GM19240 (cell line): Measurements from ENCODE around the gene NPAS4.
A peak's percentile ranks its signal among the peaks of the same experiment; 100 is the strongest.
"Not testable (repeated sequence)": the region's sequence is repeated elsewhere in the genome, so short reads cannot be mapped to it uniquely, and the experiment has no call there.

Experiments
- DNase-seq: peaks from one replicate; pipeline ENCODE4 v3.0.0; 2011; ENCODE audit warnings: low spot score; ENCODE audit not compliant: insufficient read length

Gene NPAS4

DNA sequence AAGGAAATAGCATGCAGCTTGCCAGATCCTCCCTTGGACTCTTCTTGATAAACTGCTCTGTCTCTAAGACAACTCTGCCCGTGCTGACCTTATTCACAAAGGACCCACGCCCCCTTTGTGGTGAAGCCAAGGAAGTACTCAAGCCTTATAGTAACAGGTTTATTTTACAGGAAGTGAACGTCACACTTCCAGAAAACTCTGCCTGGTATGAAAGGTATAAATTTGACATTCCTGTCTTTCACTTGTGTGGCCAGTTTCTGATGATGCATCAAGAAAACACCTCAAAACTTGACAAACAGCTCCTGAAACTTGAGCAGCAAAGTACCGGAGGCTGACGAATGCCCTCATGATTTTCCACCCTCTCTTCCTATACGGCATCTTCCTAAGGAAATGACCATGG lies 33.4 kb downstream of the NPAS4 start:
- DNase-seq: no peak

- no peak for DNase-seq
These were observed 34.0 kb downstream of the NPAS4 start for GRCh38 chr11:66454828-66455227.

DNA sequence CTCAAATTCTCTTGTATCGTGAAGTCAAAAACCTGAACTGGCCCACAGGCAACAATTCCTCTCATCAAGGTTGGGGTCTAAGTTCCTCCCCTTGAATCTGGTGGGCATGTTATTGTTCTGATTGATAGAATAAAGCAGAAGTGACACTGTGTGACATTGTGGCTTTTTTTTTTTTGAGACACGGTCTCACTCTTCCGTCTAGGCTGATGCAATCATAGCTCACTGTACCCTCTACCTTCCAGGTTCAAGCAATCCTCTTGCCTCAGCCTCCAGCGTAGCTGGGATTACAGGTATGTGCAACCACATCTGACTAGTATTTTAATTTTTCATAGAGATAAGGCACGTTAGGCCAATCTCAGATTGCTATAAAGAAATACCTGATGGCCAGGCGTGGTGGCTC lies 37.0 kb downstream of the NPAS4 start:
- DNase-seq: no peak

DNA sequence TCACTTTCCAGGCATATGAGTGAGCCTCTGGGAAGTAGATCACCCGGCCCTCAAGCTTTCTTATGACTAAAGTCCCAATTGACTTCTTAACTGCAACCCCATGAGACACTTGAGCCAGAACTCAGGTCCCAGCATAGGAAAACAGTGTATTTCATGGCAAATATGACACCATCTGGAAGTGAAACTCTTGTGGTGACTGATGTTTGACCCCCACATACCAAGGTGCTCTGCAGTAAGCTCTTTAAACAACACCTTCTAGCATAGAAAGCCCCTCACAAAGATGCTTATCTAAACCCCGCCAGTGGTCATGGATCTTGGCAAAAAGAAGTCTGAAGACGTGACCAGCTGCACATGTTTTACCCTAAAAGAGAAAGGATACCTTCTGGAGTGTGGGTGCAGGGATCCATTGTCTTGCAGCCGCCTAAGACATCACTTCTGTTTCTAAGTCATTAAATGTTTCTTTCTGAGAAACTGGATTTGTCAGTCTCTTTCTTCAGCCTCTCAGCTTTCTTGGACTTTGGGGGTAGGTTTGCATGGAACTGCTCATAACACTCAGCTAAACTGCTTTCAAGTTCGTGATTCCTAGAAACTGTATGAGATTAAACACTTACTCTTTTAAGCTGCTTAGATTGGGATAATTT lies 38.4 kb downstream of the NPAS4 start:
- DNase-seq: no peak

DNA sequence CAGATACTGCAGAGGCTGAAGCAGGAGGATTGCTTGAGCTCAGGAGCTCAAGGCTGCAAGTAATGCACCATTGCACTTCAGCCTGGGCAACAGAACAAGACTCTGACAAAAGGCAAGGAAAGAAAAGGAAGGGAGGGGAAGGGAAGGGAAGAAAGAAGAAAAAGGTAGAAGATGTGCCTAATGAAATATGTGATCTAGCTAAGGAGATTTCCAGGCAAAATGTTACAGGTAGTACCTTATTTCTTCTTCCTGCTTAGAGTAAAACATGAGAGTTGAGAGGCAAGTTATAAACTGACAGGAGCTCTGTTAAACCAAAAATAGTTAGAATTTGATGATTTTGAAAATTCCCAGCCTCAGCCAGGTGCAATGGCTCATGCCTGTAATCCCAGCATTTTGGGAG lies 41.2 kb downstream of the NPAS4 start:
- no peak for DNase-seq

DNA sequence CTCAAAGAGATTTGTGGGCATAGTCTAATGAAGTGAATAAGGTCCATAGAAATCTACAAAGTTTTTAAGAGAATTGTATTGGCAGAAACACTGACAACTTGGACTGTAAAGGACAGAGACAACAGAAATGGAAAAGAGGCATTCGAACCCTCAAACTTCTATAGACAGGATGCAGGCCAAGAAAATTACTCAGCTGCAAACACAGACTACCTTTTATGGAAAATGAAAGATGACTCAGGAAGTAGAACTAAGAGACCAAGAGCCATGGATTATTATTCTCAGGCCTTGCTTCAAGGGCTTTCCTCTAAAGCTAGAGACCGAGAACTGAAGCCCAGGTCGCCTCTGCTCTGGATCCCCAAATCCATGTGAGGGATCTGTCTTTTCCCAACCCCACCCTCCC lies 42.1 kb downstream of the NPAS4 start:
- no peak for DNase-seq

- not testable (repeated sequence) for DNase-seq
These were observed 43.3 kb downstream of the NPAS4 start for GRCh38 chr11:66464116-66464515.

GRCh38 chr11:66464916-66465315 lies 44.1 kb downstream of the NPAS4 start:
- no peak for DNase-seq

- DNase-seq: no peak
These were observed 44.8 kb downstream of the NPAS4 start for GRCh38 chr11:66465373-66466224.

GRCh38 chr11:66466225-66467033 lies 45.6 kb downstream of the NPAS4 start, which contains the start of gene PELI3:
PELI3 (plus strand) TSS chr11:66466905; CDS start chr11:66468129, 1,224 bp downstream.
- peak; percentile 89 for DNase-seq

DNA sequence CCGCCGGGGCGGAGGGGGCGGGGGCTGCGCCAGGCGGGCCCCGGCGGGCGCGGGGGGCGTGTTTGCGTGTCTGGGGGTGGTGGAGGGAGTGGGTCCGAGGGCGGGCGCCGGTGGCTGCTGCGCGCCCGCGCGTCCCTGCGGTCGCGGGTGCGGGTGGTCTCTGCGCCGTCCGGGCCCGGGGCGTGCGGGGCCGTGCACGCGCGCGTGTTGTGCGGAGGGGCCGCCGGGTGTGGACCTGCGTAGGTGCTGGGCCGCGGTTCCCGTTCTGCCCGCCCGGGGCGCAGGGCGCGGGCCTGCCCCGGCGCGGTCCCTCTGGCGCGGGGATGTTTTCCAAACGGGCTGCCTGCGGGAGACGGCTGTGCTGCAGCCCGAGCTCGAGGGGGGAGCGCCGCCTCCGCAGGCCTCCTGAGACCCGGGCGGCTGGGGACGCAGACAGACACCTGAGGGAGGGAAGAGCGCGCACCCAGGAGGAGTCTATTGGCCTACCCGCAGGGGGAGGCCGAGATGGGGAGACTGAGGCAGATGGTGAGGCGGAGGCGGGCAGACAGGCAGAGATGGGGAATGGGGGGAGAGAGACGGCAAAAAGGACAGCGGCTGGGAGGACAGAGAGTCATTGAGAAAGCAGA lies 46.3 kb downstream of the NPAS4 start:
- peak; percentile 46 for DNase-seq

- DNase-seq: no peak
These were observed 46.9 kb downstream of the NPAS4 start for GRCh38 chr11:66467756-66468155.

GRCh38 chr11:66468691-66469090 lies 47.9 kb downstream of the NPAS4 start:
- DNase-seq: no peak

DNA sequence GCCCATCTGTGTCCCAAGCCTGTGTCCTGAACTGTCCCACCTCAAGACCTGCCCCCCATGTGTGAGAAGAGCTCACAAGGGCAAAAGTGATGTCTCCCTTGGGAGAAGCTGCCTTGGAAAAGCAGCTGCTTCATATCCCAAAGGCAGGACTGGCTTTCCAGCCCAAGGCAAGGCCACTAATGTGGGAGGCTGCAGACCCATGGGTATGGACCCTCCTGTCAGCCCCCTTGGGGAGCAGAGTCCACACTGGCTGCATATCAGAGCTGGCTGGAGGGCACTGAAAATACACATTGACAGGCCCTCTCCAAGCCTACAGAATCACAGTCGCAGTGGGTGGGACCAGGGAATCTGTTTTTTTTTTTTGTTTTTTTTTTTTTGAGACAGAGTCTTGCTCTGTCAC lies 48.6 kb downstream of the NPAS4 start:
- no peak for DNase-seq

- DNase-seq: no peak
These were observed 49.2 kb downstream of the NPAS4 start for GRCh38 chr11:66470015-66470414.

DNA sequence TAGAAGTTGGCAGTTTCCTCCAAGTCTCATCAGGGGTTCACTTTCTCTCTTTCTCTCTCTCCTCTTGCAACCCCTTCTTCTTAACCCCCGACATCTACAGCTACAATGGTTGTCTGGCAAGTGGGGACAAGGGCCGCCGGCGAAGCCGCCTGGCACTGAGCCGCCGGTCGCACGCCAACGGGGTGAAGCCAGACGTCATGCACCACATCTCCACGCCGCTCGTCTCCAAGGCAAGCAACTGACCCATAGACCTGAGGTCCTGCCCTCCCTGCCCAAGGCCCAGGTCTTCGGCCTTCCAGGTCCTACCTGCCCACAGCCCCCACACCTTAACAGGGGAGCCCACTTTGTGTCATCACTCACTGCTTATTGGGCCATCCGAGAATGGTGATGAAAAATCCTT lies 50.3 kb downstream of the NPAS4 start:
- no peak for DNase-seq

DNA sequence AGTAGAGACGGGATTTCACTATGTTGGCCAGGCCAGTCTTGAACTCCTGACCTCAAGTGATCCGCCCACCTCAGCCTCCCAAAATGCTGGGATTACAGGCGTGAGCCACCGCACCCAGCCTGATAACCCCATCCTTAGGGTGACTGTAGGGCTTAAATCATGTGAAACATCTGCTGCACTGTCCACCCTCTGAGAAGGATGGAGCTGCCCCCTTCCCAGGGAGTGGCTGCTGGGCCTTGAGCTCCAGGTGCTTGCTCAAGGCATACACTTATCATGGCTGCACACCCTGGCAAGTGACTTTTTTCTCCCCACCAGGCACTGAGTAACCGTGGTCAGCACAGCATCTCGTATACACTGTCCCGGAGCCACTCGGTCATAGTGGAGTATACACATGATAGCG lies 51.2 kb downstream of the NPAS4 start:
- no peak for DNase-seq

- DNase-seq: no peak
These were observed 52.3 kb downstream of the NPAS4 start for GRCh38 chr11:66473167-66473566.

DNA sequence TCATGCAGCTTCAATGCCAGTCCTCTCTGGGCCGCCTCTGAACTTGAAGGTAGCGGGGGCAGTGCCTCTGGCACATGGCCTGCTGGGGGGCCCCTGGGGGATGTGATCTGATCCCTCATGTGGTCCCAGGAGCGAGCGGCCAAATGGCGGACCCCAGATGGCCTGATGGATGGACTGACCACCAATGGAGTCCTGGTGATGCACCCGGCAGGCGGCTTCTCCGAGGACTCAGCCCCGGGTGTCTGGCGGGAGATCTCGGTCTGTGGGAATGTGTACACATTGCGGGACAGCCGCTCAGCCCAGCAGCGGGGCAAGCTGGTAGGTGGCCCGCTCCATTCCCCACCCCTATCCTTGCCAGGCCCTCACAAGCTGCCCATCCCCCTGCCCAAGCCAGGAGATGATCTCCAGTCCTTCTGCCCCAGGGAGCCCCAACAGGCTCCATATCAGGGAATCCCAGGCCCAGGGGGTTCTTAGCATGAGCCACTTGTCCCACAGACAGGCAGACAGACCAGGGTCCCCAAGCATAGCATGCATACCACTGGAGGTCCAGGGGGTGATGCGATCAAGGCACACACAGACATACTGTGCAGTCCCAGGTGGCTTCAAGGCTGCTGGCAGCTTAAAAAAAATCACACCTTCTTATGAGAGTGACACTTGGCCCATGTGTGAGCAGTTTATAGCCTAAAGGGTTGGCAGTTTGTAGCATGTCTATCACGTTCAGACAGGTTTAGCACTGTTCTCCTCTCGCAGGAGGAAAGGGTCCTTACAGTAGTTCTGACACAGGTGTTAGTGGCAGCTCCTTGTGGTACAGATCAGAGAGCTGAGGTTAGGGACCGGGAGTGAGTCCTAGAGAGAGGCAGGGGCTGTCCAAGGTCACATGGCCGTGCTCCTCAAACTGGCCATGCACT lies 53.0 kb downstream of the NPAS4 start:
- no peak for DNase-seq

- no peak for DNase-seq
These were observed 54.7 kb downstream of the NPAS4 start for GRCh38 chr11:66475349-66476172.
